Nephron (organoid): ENCODE results near the gene JAGN1.
A peak's percentile ranks its signal among the peaks of the same experiment; 100 is the strongest.
"Not testable (repeated sequence)": the region's sequence is repeated elsewhere in the genome, so short reads cannot be mapped to it uniquely, and the experiment has no call there.

Experiments used
- H3K27ac Mint-ChIP-seq, 3 experiments: 2 replicates each; pipeline ENCODE4 v1.8.0; 2020; ENCODE audit warnings: mixed read lengths in 3 of 3, mild to moderate bottlenecking in 2 of 3, moderate library complexity in 1 of 3
- H3K27me3 Mint-ChIP-seq: 2 replicates; pipeline ENCODE4 v1.8.0; 2021; ENCODE audit warnings: low read depth, mild to moderate bottlenecking, moderate library complexity, mixed read lengths
- H3K36me3 Mint-ChIP-seq: 2 replicates; pipeline ENCODE4 v1.8.0; 2020; ENCODE audit warnings: low read depth, mixed read lengths
- H3K4me1 Mint-ChIP-seq: 2 replicates; pipeline ENCODE4 v1.8.0; 2020; ENCODE audit warnings: mixed read lengths
- H3K4me3 Mint-ChIP-seq, 3 experiments: 2 replicates each; pipeline ENCODE4 v1.8.0; 2020; ENCODE audit warnings: mild to moderate bottlenecking in 3 of 3, mixed read lengths in 3 of 3, moderate library complexity in 2 of 3
- H3K9me3 Mint-ChIP-seq: 2 replicates; pipeline ENCODE4 v1.8.0; 2020; ENCODE audit warnings: mixed read lengths
- TF ChIP-seq, protein P1 (sequence below), 3 experiments: fragments of 200-600 bp; sonication (generic); IDR thresholded peaks; one replicate each; pipeline ENCODE4 v1.5.0; 2021; ENCODE audit warnings: antibody characterized with exemption in 3 of 3; ENCODE audit not compliant: unreplicated experiment in 3 of 3

The JAGN1 gene

GRCh38 chr3:9848860-9849259 is 41.5 kb upstream of the JAGN1 start:
- H3K4me1 Mint-ChIP-seq: peaks cover 29% of the 10 kb centered on the region
- H3K36me3 Mint-ChIP-seq, H3K27me3 Mint-ChIP-seq, H3K9me3 Mint-ChIP-seq: not testable (repeated sequence)
- TF ChIP-seq, protein P1, sequence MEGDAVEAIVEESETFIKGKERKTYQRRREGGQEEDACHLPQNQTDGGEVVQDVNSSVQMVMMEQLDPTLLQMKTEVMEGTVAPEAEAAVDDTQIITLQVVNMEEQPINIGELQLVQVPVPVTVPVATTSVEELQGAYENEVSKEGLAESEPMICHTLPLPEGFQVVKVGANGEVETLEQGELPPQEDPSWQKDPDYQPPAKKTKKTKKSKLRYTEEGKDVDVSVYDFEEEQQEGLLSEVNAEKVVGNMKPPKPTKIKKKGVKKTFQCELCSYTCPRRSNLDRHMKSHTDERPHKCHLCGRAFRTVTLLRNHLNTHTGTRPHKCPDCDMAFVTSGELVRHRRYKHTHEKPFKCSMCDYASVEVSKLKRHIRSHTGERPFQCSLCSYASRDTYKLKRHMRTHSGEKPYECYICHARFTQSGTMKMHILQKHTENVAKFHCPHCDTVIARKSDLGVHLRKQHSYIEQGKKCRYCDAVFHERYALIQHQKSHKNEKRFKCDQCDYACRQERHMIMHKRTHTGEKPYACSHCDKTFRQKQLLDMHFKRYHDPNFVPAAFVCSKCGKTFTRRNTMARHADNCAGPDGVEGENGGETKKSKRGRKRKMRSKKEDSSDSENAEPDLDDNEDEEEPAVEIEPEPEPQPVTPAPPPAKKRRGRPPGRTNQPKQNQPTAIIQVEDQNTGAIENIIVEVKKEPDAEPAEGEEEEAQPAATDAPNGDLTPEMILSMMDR (IDR thresholded peaks at IDR 0.05; ENCODE audit: unreplicated experiment in 3 of 3): peak; percentile 60 to 65 (median 63)
- peak overlapping the region in 1 of 3 experiments; percentile 28 for H3K4me3 Mint-ChIP-seq
- peak overlapping the region; percentile 67 to 91 (median 91) for H3K27ac Mint-ChIP-seq

GRCh38 chr3:9851383-9851782 is 39.0 kb upstream of the JAGN1 start:
- H3K27me3 Mint-ChIP-seq, H3K36me3 Mint-ChIP-seq, H3K4me3 Mint-ChIP-seq, H3K9me3 Mint-ChIP-seq, H3K27ac Mint-ChIP-seq: not testable (repeated sequence)
- peaks cover 35% of the 10 kb centered on the region for H3K4me1 Mint-ChIP-seq

GRCh38 chr3:9851926-9852325 is 38.5 kb upstream of the JAGN1 start:
- H3K27me3 Mint-ChIP-seq, H3K9me3 Mint-ChIP-seq, H3K27ac Mint-ChIP-seq, H3K36me3 Mint-ChIP-seq, H3K4me3 Mint-ChIP-seq: not testable (repeated sequence)
- H3K4me1 Mint-ChIP-seq: peaks cover 35% of the 10 kb centered on the region

DNA sequence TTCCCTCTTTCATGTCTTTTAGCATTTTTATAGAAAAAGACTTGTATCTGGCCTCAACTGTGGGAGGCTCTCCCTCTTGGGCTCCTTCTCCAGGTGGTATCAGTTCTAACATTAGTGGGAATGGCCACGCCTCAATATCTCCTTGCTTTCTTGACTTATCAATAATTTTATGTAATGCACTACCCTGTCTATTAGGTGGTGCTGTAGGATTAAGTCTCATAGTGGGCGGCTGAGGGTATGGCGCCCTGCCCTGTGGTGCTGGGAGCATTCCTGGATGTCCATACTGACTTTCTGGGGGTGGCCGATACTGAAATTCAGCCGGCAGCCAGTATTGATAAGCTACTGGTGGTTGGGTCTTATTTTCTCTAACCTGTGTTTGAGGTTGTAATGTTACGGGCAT is 37.9 kb upstream of the JAGN1 start:
- Mint-ChIP-seq H3K36me3 (no peaks in the 10 kb centered on the region), H3K27me3 (peaks cover 6% of the 10 kb centered on the region), H3K4me3 (no peak overlapping the region), H3K9me3 (peaks cover 2% of the 10 kb centered on the region), H3K4me1 (peaks cover 35% of the 10 kb centered on the region), H3K27ac (no peak overlapping the region)
- TF ChIP-seq, protein P1 (IDR thresholded peaks at IDR 0.05; ENCODE audit: unreplicated experiment in 3 of 3): no peak

GRCh38 chr3:9854291-9854940 is 36.0 kb upstream of the JAGN1 start:
- peaks cover 31% of the 10 kb centered on the region for H3K4me1 Mint-ChIP-seq
- not testable (repeated sequence) for H3K27me3 Mint-ChIP-seq

DNA sequence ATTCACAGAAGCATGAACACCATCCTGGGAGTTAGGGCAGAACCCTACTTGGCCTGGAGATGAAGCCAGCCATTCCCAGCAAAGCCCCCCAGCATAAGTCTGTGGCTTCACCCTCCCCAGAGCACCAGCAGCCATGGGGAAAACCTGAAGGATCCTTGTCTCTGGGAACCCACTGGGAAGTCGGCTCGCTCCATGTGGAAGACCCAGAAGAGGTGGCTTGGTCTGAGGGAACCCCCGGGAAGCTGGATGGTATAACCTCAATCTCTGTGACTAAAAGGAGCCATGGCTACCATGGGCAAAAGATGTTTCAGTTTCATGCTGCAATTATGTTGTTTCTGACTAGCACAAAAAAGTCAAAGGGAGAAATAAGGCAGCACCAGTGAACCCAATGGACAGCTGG is 34.8 kb upstream of the JAGN1 start:
- Mint-ChIP-seq H3K4me3 (no peak overlapping the region), H3K36me3 (no peaks in the 10 kb centered on the region), H3K9me3 (peaks cover 2% of the 10 kb centered on the region), H3K27me3 (peaks cover 6% of the 10 kb centered on the region), H3K27ac (no peak overlapping the region), H3K4me1 (peaks cover 31% of the 10 kb centered on the region)
- TF ChIP-seq, protein P1 (IDR thresholded peaks at IDR 0.05; ENCODE audit: unreplicated experiment in 3 of 3): no peak

More at GRCh38 chr3:9854291-9854940, 36.0 kb upstream of the JAGN1 start:
- Mint-ChIP-seq H3K4me3 (peak overlapping the region in 1 of 3 experiments; percentile 11), H3K27ac (peak overlapping the region in 2 of 3 experiments; percentile 18 to 65)
- H3K9me3 Mint-ChIP-seq, H3K36me3 Mint-ChIP-seq: not testable (repeated sequence)

DNA sequence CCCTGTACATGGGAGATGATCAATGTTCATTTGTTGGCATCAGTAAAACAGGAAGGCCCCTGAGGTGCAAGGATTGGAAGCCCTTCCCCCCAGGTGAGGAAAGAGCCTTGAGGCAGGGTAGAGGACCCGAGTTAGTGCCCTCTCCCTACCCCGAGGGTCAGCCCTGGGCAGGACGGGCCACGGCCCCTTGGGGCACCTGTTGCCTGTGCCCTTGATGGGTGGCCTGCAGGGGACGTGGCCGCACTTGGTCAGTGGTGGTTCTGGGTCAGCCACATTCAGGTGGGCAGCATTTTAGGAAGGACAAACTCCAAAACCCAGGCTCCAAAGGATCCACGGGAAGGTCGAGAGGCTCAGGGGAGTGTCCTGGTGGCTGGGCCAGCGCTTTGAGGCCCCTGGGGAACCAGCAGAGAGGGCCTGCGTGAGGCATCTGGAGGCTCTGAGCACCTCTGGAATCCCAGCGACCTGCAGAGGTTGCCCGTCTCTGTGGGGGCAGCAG is 30.8 kb upstream of the JAGN1 start:
- Mint-ChIP-seq H3K9me3 (peaks cover 1% of the 10 kb centered on the region), H3K36me3 (no peaks in the 10 kb centered on the region), H3K27ac (no peak overlapping the region), H3K27me3 (no peaks in the 10 kb centered on the region), H3K4me1 (peaks cover 15% of the 10 kb centered on the region), H3K4me3 (no peak overlapping the region)
- TF ChIP-seq, protein P1 (IDR thresholded peaks at IDR 0.05; ENCODE audit: unreplicated experiment in 3 of 3): no peak
